Osteoblast (primary cell): ENCODE measurements around the gene ADARB2. TPM values are rescaled to one million over a fixed set of nuclear protein-coding genes. Genes with fewer than 3 reads are reported as not detected.
"Not testable (repeated sequence)": the region's sequence is repeated elsewhere in the genome, so short reads cannot be mapped to it uniquely, and the experiment has no call there.

Experiments
- DNase-seq: peaks from one replicate; pipeline ENCODE4 v3.0.0; 2011; ENCODE audit warnings: low spot score, mixed read lengths; ENCODE audit not compliant: insufficient read length; ENCODE audit errors: missing footprints
- H2AFZ ChIP-seq: 2 replicates; pipeline ENCODE4 v1.6.0; 2011; ENCODE audit warnings: mild to moderate bottlenecking, low read length
- H3K27ac ChIP-seq: 2 replicates; pipeline ENCODE4 v1.5.1; 2011; ENCODE audit warnings: mild to moderate bottlenecking, low read depth, low read length, moderate library complexity
- H3K27me3 ChIP-seq: 2 replicates; pipeline ENCODE4 v1.6.0; 2012; ENCODE audit warnings: mild to moderate bottlenecking, control low read depth, inconsistent platforms, low read length, moderate library complexity; ENCODE audit not compliant: insufficient read depth
- H3K36me3 ChIP-seq: 2 replicates; pipeline ENCODE4 v1.5.1; 2011; ENCODE audit warnings: mild to moderate bottlenecking, low read length, control low read depth, moderate library complexity; ENCODE audit not compliant: insufficient read depth
- H3K4me1 ChIP-seq: 2 replicates; pipeline ENCODE4 v1.5.1; 2011; ENCODE audit warnings: mild to moderate bottlenecking, low read length, control low read depth, moderate library complexity; ENCODE audit not compliant: insufficient read depth
- H3K4me2 ChIP-seq: 2 replicates; pipeline ENCODE4 v1.6.0; 2011; ENCODE audit warnings: mild to moderate bottlenecking, low read length; ENCODE audit not compliant: insufficient read depth
- H3K4me3 ChIP-seq: fragments of 200-600 bp; sonication (generic); 3 replicates; pipeline ENCODE4 v1.5.1; 2012; ENCODE audit warnings: mild to moderate bottlenecking, low read length, inconsistent platforms; ENCODE audit not compliant: insufficient read depth
- H3K79me2 ChIP-seq: 2 replicates; pipeline ENCODE4 v1.6.0; 2012; ENCODE audit warnings: mild to moderate bottlenecking, low read length, control low read depth, inconsistent platforms; ENCODE audit not compliant: insufficient read depth
- H3K9me3 ChIP-seq: 2 replicates; pipeline ENCODE4 v1.5.1; 2011; ENCODE audit warnings: low read depth, low read length, control low read depth
- H4K20me1 ChIP-seq: 2 replicates; pipeline ENCODE4 v1.6.0; 2012; ENCODE audit warnings: mild to moderate bottlenecking, low read length, control low read depth; ENCODE audit not compliant: insufficient read depth
- CTCF ChIP-seq: IDR thresholded peaks from 2 replicates; pipeline ENCODE4 v1.5.1; 2011; ENCODE audit warnings: mild to moderate bottlenecking, low read depth, low read length, moderate library complexity; ENCODE audit errors: extremely low read depth
- total RNA-seq: library from RNA; depleted of rRNA; stranded (reverse); fragments of >200 nt; gene quantifications from 2 replicates; pipeline ENCODE4 v1.2.3, GENCODE V29; 2012

ADARB2 gene
- total RNA-seq, 1 donor = not detected

GRCh38 chr10:1414893-1415292, 322.4 kb downstream of the ADARB2 start:
- no peaks in the 10 kb centered on the region for H3K36me3 ChIP-seq
- H3K27me3 ChIP-seq = no peaks in the 10 kb centered on the region

GRCh38 chr10:1414346-1414745, 323.0 kb downstream of the ADARB2 start:
- H3K4me3 ChIP-seq, H3K79me2 ChIP-seq, DNase-seq, H3K27me3 ChIP-seq, H4K20me1 ChIP-seq, H2AFZ ChIP-seq, H3K4me1 ChIP-seq, H3K9me3 ChIP-seq, H3K4me2 ChIP-seq, H3K27ac ChIP-seq, H3K36me3 ChIP-seq: not testable (repeated sequence)

More at GRCh38 chr10:1414893-1415292, 322.4 kb downstream of the ADARB2 start:
- H2AFZ ChIP-seq = no peak overlapping the region
- no peak overlapping the region for H3K4me2 ChIP-seq
- no peaks in the 10 kb centered on the region for H3K4me1 ChIP-seq
- H3K79me2 ChIP-seq = no peaks in the 10 kb centered on the region
- H3K4me3 ChIP-seq = no peak overlapping the region
- H4K20me1 ChIP-seq = no peaks in the 10 kb centered on the region
- peaks cover 3% of the 10 kb centered on the region for H3K9me3 ChIP-seq
- DNase-seq = peak; percentile 45
- no peak for TF ChIP-seq CTCF
- no peak overlapping the region for H3K27ac ChIP-seq

- Histone ChIP-seq H3K4me1 (no peaks in the 10 kb centered on the region), H4K20me1 (no peaks in the 10 kb centered on the region), H3K4me2 (no peak overlapping the region), H3K9me3 (peaks cover 3% of the 10 kb centered on the region), H3K4me3 (no peak overlapping the region), H3K27ac (no peak overlapping the region), H3K79me2 (no peaks in the 10 kb centered on the region), H2AFZ (no peak overlapping the region), H3K27me3 (no peaks in the 10 kb centered on the region), H3K36me3 (no peaks in the 10 kb centered on the region)
- DNase-seq = no peak
- no peak for TF ChIP-seq CTCF
Measured at GRCh38 chr10:1413823-1414222, 323.5 kb downstream of the ADARB2 start.

- Histone ChIP-seq H3K9me3 (peaks cover 3% of the 10 kb centered on the region), H3K36me3 (no peaks in the 10 kb centered on the region), H2AFZ (no peak overlapping the region), H3K27me3 (no peaks in the 10 kb centered on the region), H4K20me1 (no peaks in the 10 kb centered on the region), H3K4me1 (no peaks in the 10 kb centered on the region), H3K4me3 (no peak overlapping the region), H3K79me2 (no peaks in the 10 kb centered on the region), H3K27ac (no peak overlapping the region), H3K4me2 (no peak overlapping the region)
- TF ChIP-seq CTCF = no peak
- peak; percentile 53 for DNase-seq
Measured at GRCh38 chr10:1413256-1413655, 324.1 kb downstream of the ADARB2 start.
